ENCODE results near the gene HSBP1L1.

GRCh38 chr18:80009661-80010550 lies 45.5 kb downstream of the HSBP1L1 start:
- TF ChIP-seq CTCF (IDR thresholded peaks at IDR 0.05; ENCODE audit: insufficient read depth, low read depth, low read length) = no peak
- TF ChIP-seq EZH2 (IDR thresholded peaks at IDR 0.05; ENCODE audit: insufficient read depth, low read length) = no peak
